Immature natural killer cell (primary cell): Measurements from ENCODE around the gene MVB12A. TPM values are rescaled to one million over a fixed set of nuclear protein-coding genes. Genes with fewer than 3 reads are reported as not detected.

Experiments used
- DNase-seq, 3 donors: peaks; one replicate each; pipeline ENCODE4 v3.0.0; 2022; ENCODE audit warnings: mixed read lengths in 1 of 3
- H3K27ac Mint-ChIP-seq, 6 donors: one replicate each; pipeline ENCODE4 v1.8.0; 2020; ENCODE audit warnings: mixed read lengths in 6 of 6, mild to moderate bottlenecking in 5 of 6, inconsistent platforms in 4 of 6, moderate library complexity in 3 of 6
- H3K27me3 Mint-ChIP-seq, 3 donors: one replicate each; pipeline ENCODE4 v1.8.0; 2020 to 2021; ENCODE audit warnings: low read depth in 3 of 3, mild to moderate bottlenecking in 3 of 3, mixed read lengths in 3 of 3, moderate library complexity in 3 of 3, inconsistent platforms in 1 of 3
- H3K36me3 Mint-ChIP-seq, 3 donors: one replicate each; pipeline ENCODE4 v1.8.0; 2020; ENCODE audit warnings: mixed read lengths in 3 of 3, inconsistent platforms in 2 of 3, mild to moderate bottlenecking in 2 of 3
- H3K4me1 Mint-ChIP-seq, 2 donors: one replicate each; pipeline ENCODE4 v1.8.0; 2020; ENCODE audit warnings: inconsistent platforms in 2 of 2, mild to moderate bottlenecking in 2 of 2, mixed read lengths in 2 of 2, moderate library complexity in 1 of 2
- H3K4me3 Mint-ChIP-seq, 5 donors: one replicate each; pipeline ENCODE4 v1.8.0; 2020; ENCODE audit warnings: mild to moderate bottlenecking in 5 of 5, mixed read lengths in 5 of 5, inconsistent platforms in 3 of 5, moderate library complexity in 3 of 5
- H3K9me3 Mint-ChIP-seq, 6 donors: one replicate each; pipeline ENCODE4 v1.8.0; 2020; ENCODE audit warnings: mild to moderate bottlenecking in 6 of 6, mixed read lengths in 6 of 6, inconsistent platforms in 4 of 6, moderate library complexity in 3 of 6
- polyA plus RNA-seq, 3 donors: library from polyadenylated mRNA; unstranded; fragments of 300-500 nt; fragmentation: Illumina TruSeq; gene quantifications; one replicate each; pipeline ENCODE4 v1.2.3, GENCODE V29; 2021

MVB12A gene
- polyA plus RNA-seq, result 10 to 100 TPM; 35.8 to 43.6 (median 36.3) TPM

DNA sequence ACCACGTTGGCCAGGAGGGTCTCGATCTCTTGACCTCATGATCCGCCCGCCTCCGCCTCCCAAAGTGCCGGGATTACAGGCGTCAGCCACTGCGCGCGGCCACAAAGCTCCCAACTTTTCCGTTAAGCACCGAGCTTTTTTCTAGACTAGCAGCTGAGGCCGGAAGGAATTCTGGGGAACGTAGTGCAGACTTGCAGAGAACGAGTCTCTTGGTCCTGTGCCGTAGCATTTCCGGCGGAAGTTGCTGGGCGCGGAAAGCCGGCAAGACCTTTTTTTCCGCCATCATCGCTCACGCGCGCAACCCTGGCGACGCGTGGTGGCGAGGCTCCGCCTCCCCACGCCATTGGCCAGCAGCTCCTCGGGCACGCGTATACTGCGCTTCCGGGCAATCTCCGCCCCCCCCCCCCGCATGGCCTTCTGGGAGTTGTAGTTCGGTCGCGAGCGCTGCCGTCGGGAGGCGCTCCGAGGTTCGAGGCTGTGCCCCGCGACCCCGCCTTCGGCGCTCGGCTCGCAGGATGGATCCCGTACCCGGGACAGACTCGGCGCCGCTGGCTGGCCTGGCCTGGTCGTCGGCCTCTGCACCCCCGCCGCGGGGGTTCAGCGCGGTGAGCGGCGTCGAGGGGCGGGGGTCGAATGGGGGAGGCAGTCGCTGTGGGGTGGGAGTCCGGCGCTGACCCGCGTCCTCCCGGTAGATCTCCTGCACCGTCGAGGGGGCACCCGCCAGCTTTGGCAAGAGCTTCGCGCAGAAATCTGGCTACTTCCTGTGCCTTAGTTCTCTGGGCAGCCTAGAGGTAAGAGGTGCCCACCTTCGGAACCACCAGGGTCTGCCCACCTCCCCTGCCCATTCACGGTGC is at the start of gene MVB12A:
TSS of gene MVB12A (plus strand) at position 427 of the 854 bp plus-strand sequence. CDS start at position 516, 89 bp downstream.
- peak within 1 kb of the TSS; percentile 91 to 97 (median 96) for H3K4me3 Mint-ChIP-seq
- H3K4me1 Mint-ChIP-seq, result peaks cover 18 to 22% of the 10 kb centered on the region in 2 donors
- peak within 1 kb of the TSS; percentile 89 to 97 (median 94) for H3K27ac Mint-ChIP-seq
- peak; percentile 94 to 96 (median 96) for DNase-seq
- H3K9me3 Mint-ChIP-seq, result no peaks in the 10 kb centered on the region
- H3K36me3 Mint-ChIP-seq, result peaks cover 4 to 8% (median 4%) of the 10 kb centered on the region in 3 donors
- H3K27me3 Mint-ChIP-seq, result peaks cover 0 to 9% (median 2%) of the 10 kb centered on the region in 3 donors

DNA sequence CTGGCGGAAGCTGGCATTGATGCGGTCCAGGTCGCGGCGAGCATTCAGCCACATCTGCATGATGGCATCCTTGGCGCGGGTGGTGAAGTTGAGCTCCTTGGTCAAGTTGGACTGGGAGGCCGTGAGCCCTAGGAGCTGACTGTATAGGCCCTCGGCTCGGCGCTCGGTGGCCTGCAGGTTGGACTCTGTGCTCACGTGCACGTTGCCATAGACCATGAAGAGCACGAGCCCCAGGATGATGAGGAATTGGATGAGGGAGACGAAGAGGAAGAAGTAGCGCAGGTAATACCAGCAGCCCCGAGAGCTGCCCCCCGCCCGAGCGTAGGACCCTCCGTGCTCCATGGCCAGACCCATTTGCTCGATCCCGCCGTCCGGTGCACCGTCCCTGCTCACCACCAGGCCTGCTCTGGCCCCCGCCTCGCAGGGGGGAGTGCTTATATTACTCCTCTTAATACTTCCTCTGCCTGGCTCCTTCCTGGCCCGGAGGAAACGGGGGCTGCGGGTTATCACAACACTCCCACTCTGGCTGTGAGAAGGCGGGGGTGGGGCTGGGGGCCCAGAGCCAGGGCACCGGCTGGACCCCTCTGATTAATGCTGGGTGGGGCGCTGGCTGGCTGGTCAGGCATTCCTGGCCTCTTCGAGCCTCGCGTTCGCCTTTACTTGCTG is 42.8 kb upstream of the MVB12A start, which contains the start of gene PLVAP:
TSS of gene PLVAP (minus strand) at position 408 of the 666 bp plus-strand sequence. CDS start at position 354, 54 bp downstream.
- Mint-ChIP-seq H3K4me3 (no peak within 1 kb of the TSS), H3K27me3 (peaks cover 0 to 12% (median 6%) of the 10 kb centered on the region in 3 donors), H3K27ac (no peak within 1 kb of the TSS), H3K36me3 (no peaks in the 10 kb centered on the region), H3K9me3 (peaks cover 0 to 1% (median 0%) of the 10 kb centered on the region in 6 donors), H3K4me1 (no peaks in the 10 kb centered on the region)
- DNase-seq, result no peak

DNA sequence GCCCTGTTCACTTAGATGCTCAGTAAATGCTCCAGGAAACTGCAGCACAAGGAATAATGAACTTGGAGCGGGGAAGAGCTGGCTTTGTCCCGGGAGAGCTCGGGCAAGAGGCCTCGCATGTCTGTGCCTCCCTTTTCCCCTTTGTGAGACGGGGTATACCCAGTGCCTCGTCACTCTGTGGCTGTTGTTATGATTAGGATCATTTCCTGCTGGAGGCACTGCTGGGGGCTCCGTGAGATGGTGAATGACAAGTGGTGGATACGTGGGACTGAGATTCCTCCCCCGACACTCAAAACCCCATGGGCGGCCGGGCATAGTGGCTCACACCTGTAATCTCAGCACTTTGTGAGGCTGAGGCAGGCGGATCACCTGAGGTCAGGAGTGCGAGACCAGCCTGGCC is 41.6 kb upstream of the MVB12A start:
- Mint-ChIP-seq H3K27ac (peak overlapping the region in 1 of 6 donors; percentile 50), H3K9me3 (peaks cover 0 to 1% (median 0%) of the 10 kb centered on the region in 6 donors), H3K4me1 (peaks cover 5 to 6% of the 10 kb centered on the region in 2 donors), H3K27me3 (peaks cover 0 to 12% (median 6%) of the 10 kb centered on the region in 3 donors), H3K36me3 (no peaks in the 10 kb centered on the region), H3K4me3 (no peak overlapping the region)
- DNase-seq, result no peak

DNA sequence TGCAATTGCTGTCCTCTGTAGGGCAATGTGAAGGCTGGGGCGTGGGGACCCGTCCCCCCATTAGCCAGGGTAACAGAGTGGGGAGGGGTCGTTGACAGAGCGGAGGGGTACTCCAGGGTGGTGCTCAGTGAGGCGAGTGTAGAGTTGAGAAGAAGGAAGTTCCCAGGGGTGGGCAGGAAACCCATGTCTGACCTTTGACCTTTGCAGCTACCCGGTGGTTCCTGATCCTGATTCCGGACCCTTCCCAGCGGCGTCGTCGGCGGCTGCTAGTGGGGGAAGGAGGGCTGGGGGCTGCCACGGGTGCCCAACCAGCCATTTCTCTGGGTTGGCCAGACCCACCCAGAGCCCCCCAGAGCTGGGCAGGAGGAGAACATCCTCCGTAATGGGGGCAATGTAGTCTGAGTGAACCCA is 40.6 kb upstream of the MVB12A start:
- Mint-ChIP-seq H3K4me1 (peaks cover 5 to 6% of the 10 kb centered on the region in 2 donors), H3K4me3 (no peak overlapping the region), H3K36me3 (no peaks in the 10 kb centered on the region), H3K9me3 (peaks cover 0 to 1% (median 0%) of the 10 kb centered on the region in 6 donors), H3K27ac (peak overlapping the region in 1 of 6 donors; percentile 50), H3K27me3 (peaks cover 0 to 12% (median 6%) of the 10 kb centered on the region in 3 donors)
- DNase-seq, result no peak

DNA sequence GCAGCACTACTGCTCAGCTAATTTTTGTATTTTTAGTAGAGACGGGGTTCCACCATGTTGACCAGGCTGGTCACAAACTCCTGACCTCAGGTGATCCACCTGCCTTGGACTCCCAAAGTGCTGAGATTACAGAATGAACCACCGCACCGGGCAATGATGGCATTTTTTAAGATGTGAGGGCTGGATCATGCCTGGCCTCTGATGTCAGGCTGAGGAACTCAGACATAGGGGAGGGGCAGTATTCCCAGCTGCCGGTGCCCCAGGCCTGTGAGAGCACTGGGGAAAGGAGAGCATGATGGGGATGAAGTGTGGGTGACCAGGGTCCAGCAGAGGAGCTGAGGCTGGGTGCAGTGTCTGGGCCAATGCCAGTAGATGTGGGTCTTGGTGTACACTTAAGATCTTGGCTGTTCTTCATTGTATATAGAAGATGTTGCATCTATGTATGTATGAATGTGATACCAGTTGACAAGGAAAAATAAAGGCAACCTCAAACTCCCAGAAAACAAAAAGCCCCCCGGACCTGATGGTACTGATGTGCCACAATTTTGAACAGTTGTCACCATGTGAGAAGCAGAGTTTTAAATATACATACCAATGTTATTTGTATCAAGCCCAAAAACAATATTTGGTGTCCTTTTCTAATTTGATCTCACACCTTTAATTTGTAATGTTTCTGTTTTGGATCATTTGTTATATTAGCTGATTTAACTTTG is 39.3 kb upstream of the MVB12A start:
- peaks cover 0 to 1% (median 0%) of the 10 kb centered on the region in 6 donors for H3K9me3 Mint-ChIP-seq

DNA sequence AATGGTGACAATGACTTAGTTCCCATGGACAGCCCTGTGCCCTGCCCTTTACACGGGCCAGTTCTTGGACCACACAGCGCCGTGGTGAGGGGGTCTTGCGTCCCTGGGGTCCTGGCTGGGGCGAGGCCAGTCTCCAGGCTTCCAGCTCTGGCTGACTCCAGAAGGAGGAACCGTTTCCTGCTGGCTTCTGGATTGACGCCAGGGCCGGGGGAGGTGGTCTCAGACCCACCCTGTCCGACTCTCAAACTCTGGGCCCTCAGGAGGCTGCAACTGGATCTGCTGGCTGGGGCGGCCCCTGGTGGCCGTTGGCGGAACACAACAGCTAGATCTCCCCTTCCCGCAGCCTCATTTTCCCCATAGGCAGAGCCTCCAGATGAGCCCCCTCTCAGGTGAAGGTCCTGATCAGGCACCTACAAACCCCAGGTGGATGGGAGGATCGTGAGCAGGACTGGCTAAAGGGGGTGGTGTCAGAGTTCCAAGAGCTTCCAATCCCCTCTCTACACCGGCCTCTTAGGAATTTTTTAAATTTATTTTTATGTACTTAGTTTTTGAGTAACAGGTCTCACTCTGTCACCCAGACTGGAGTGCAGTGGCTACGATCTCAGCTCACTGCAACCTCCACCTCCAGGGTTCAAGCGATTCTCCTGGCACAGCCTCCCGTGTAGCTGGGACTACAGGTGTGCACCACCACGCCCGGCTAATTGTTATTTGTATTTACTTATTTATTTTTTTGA is 33.8 kb upstream of the MVB12A start:
- Mint-ChIP-seq H3K4me1 (peaks cover 10 to 12% of the 10 kb centered on the region in 2 donors), H3K9me3 (no peaks in the 10 kb centered on the region), H3K36me3 (no peaks in the 10 kb centered on the region), H3K27ac (no peak overlapping the region), H3K27me3 (peaks cover 0 to 2% (median 0%) of the 10 kb centered on the region in 3 donors), H3K4me3 (no peak overlapping the region)
- peak; percentile 46 to 51 (median 46) for DNase-seq

More for the DNA sequence above, 39.3 kb upstream of the MVB12A start:
- DNase-seq, result no peak
- H3K27ac Mint-ChIP-seq, result no peak overlapping the region
- H3K27me3 Mint-ChIP-seq, result peaks cover 0 to 11% (median 6%) of the 10 kb centered on the region in 3 donors
- H3K4me3 Mint-ChIP-seq, result no peak overlapping the region
- H3K4me1 Mint-ChIP-seq, result peaks cover 5 to 6% of the 10 kb centered on the region in 2 donors
- H3K36me3 Mint-ChIP-seq, result no peaks in the 10 kb centered on the region

DNA sequence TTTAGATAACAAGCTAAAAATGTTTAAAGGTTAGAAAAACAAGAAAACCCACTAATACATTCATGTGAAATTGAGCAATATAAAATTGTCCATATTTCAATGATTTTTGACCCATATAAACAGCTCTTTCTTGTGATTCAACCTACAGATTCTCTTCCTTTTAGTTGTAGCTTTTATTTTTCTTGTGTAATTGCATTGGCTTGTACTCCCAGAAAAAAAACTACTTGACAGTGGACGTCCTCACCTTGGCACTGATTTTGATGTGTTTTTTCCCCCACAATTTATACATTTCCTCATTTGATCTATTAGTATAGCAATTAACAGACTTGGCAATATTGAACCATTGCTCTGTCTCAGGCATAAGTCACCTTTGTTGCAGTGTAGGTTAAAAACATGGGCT is 30.6 kb upstream of the MVB12A start:
- DNase-seq, result no peak
- H3K9me3 Mint-ChIP-seq, result no peaks in the 10 kb centered on the region
- peak overlapping the region in 2 of 5 donors; percentile 52 to 54 for H3K4me3 Mint-ChIP-seq
- H3K27ac Mint-ChIP-seq, result no peak overlapping the region
- peaks cover 14 to 18% of the 10 kb centered on the region in 2 donors for H3K4me1 Mint-ChIP-seq
- peaks cover 0 to 7% (median 0%) of the 10 kb centered on the region in 3 donors for H3K27me3 Mint-ChIP-seq
- H3K36me3 Mint-ChIP-seq, result no peaks in the 10 kb centered on the region

DNA sequence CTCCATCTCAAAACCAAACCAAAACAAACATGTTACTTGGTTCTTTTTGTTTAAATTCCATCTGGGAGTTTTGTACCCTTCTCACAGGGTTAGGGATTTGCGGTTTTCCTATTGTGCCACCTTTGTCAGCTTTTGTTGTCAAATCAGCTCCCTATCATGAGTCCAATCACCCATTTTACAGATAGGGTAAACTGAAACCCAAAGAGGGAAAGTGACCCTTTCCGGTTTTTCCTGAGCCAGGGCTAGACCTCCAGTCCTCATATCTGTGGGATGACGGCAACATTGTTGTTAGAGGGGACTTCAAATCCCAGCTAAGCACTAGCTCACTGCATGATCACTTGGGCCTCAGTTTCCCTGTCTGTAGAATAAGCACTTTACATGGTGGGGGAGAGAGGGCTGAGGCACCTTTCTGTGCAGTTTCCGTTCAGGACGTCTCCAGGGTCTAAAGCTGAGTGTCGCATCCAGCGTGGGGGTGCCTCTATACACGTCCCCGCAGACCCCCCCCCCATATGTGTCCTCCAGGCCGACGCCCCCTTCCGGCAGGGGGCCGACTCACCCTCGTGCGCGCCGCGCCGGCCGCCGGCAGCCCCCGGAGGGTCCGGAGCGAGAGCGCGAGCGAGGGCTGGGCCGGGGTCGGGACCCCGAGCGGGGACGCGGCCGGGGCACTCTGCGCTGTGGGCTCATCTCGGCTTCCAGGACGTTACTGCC is 29.7 kb upstream of the MVB12A start:
- no peak overlapping the region for H3K27ac Mint-ChIP-seq
- peak overlapping the region; percentile 19 to 88 (median 52) for H3K4me3 Mint-ChIP-seq
- H3K9me3 Mint-ChIP-seq, result no peaks in the 10 kb centered on the region
- H3K36me3 Mint-ChIP-seq, result no peaks in the 10 kb centered on the region
- no peak for DNase-seq
- H3K27me3 Mint-ChIP-seq, result peaks cover 0 to 7% (median 0%) of the 10 kb centered on the region in 3 donors
- peaks cover 14 to 24% of the 10 kb centered on the region in 2 donors for H3K4me1 Mint-ChIP-seq

DNA sequence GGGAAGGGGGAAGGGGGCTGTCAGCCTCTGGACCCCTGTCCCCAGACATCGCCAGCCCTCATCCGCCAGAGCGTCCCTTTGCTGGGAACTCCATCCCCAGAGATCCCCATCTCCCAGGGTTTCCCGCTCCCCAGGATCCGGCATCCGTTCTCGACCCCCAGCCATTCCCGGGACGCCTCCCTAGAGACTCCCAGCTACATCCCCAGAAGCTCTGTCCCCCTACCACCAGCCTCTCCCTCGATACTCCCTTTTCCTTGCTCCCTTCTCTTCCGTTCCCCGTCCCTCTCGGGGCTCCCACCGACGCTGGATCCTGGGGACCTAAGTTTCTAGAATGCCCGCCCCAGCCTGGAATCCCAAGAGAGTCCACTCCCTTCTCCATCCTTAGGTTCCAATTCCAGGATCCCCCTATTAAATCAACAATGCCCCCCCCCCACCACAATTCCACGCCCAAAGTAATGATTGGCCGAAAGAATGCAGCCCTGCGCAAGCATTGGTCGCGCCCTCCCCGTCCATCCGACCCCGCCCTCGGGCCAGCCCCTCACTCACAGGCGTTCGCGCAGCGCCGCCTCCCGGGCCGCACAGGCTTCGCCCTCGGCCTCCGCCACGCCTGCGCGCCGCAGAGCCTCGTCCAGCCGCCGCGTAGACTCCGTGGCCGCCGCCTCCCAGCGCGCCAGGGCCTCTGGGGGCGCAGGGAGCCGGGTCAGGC is 29.0 kb upstream of the MVB12A start:
- peak overlapping the region in 2 of 6 donors; percentile 13 to 65 for H3K27ac Mint-ChIP-seq
- DNase-seq, result peak; percentile 83 to 86 (median 85)
- peak overlapping the region; percentile 85 to 90 (median 87) for H3K4me3 Mint-ChIP-seq
- peaks cover 14 to 26% of the 10 kb centered on the region in 2 donors for H3K4me1 Mint-ChIP-seq
- H3K27me3 Mint-ChIP-seq, result peaks cover 0 to 7% (median 0%) of the 10 kb centered on the region in 3 donors
- no peaks in the 10 kb centered on the region for H3K36me3 Mint-ChIP-seq
- no peaks in the 10 kb centered on the region for H3K9me3 Mint-ChIP-seq

DNA sequence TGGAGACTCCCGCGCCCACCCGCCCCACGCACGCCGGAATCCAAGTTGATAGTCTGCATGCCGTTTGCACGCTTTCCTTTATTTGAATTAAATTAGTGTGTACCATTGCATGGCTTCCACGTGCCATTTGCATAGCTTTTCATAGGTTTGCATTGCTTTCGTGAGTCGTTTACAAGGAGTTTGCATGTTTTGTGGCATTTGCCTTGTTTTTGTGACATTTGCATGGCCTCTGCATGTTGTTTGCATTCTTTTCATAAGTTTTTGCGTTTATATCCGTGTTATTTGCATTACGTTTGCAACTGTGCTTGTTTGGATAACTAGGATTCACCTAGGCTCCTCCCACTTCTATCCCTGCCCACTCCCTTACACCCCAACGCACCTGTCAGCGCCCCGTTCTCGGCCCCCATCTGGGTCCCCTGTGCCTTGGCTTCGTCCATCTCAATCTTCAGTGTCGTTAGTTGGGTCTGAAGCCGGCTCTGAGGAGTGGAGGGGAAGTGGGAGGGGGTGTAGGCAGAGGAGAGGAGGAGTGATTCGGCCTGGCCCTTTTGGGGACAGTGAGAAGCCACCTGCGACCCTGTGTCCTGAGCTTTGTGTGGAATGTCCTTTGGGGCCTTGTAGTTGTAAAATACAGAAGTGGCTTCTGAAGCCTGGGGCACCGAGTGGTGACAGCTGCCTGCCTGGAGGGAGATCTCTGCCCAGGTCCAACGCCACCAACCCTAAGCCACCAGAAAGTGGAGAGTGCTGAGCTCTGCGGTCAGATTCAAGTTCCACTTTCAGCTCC is 28.3 kb upstream of the MVB12A start:
- DNase-seq, result no peak
- H3K36me3 Mint-ChIP-seq, result no peaks in the 10 kb centered on the region
- H3K9me3 Mint-ChIP-seq, result no peaks in the 10 kb centered on the region
- H3K4me3 Mint-ChIP-seq, result peak overlapping the region; percentile 70 to 82 (median 80)
- H3K27me3 Mint-ChIP-seq, result peaks cover 0 to 7% (median 0%) of the 10 kb centered on the region in 3 donors
- peaks cover 14 to 26% of the 10 kb centered on the region in 2 donors for H3K4me1 Mint-ChIP-seq
- peak overlapping the region in 4 of 6 donors; percentile 35 to 69 (median 57) for H3K27ac Mint-ChIP-seq

DNA sequence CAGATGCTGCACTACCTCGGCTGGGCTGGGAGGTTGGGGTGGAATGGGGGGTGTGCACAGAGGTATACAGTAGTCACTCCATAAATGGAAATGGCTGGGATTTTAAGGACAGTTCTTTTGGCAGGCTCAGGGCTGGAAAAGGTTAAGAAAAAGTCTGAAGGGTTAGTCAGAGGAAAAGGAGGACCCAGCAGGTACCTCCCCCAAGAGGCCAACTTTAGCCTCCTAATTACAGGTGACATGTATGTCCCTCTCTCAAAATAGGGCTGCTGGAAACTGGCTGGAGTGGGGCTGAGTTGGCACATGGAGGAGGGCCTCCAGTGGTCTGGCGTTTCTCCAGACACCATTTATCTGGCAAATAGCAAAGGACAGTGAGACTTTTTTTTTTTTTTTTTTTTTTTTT is 26.8 kb upstream of the MVB12A start:
- Mint-ChIP-seq H3K36me3 (no peaks in the 10 kb centered on the region), H3K4me1 (peaks cover 14 to 26% of the 10 kb centered on the region in 2 donors), H3K9me3 (no peaks in the 10 kb centered on the region), H3K27me3 (peaks cover 0 to 7% (median 0%) of the 10 kb centered on the region in 3 donors), H3K27ac (no peak overlapping the region), H3K4me3 (no peak overlapping the region)
- no peak for DNase-seq
